ENCODE measurements around the gene CLTC. TPM values are rescaled to one million over a fixed set of nuclear protein-coding genes. Genes with fewer than 3 reads are reported as not detected.

Gene CLTC
- total RNA-seq, 1 donor: 112 TPM

GRCh38 chr17:59626756-59627155 is 7.1 kb downstream of the CLTC start:
- H3K4me1 ChIP-seq (ENCODE audit: insufficient read depth, low read length): peaks cover 71% of the 10 kb centered on the region
- no peaks in the 10 kb centered on the region for H3K27me3 ChIP-seq (ENCODE audit: insufficient read depth, low read length)
- no peak overlapping the region for H3K4me3 ChIP-seq (ENCODE audit: low read length)
- no peaks in the 10 kb centered on the region for H3K9me3 ChIP-seq (ENCODE audit: low read depth, low read length)

- Histone ChIP-seq H3K27me3 (ENCODE audit: insufficient read depth, low read length) (no peaks in the 10 kb centered on the region), H3K4me1 (ENCODE audit: insufficient read depth, low read length) (peaks cover 71% of the 10 kb centered on the region), H3K4me3 (ENCODE audit: low read length) (no peak overlapping the region), H3K9me3 (ENCODE audit: low read depth, low read length) (no peaks in the 10 kb centered on the region)
Observed at GRCh38 chr17:59627274-59627673, 7.6 kb downstream of the CLTC start.

GRCh38 chr17:59627770-59628171 is 8.1 kb downstream of the CLTC start:
- H3K9me3 ChIP-seq (ENCODE audit: low read depth, low read length): no peaks in the 10 kb centered on the region
- H3K27me3 ChIP-seq (ENCODE audit: insufficient read depth, low read length): no peaks in the 10 kb centered on the region
- no peak overlapping the region for H3K4me3 ChIP-seq (ENCODE audit: low read length)
- peaks cover 69% of the 10 kb centered on the region for H3K4me1 ChIP-seq (ENCODE audit: insufficient read depth, low read length)

- Histone ChIP-seq H3K4me1 (ENCODE audit: insufficient read depth, low read length) (peaks cover 65% of the 10 kb centered on the region), H3K9me3 (ENCODE audit: low read depth, low read length) (no peaks in the 10 kb centered on the region), H3K27me3 (ENCODE audit: insufficient read depth, low read length) (no peaks in the 10 kb centered on the region), H3K4me3 (ENCODE audit: low read length) (no peak overlapping the region)
Observed at GRCh38 chr17:59629174-59629573, 9.5 kb downstream of the CLTC start.

GRCh38 chr17:59631276-59631675 is 11.6 kb downstream of the CLTC start:
- no peak overlapping the region for H3K4me3 ChIP-seq (ENCODE audit: low read length)
- H3K4me1 ChIP-seq (ENCODE audit: insufficient read depth, low read length): peaks cover 59% of the 10 kb centered on the region
- H3K27me3 ChIP-seq (ENCODE audit: insufficient read depth, low read length): no peaks in the 10 kb centered on the region
- no peaks in the 10 kb centered on the region for H3K9me3 ChIP-seq (ENCODE audit: low read depth, low read length)

- Histone ChIP-seq H3K4me3 (ENCODE audit: low read length) (no peak overlapping the region), H3K27me3 (ENCODE audit: insufficient read depth, low read length) (no peaks in the 10 kb centered on the region), H3K9me3 (ENCODE audit: low read depth, low read length) (no peaks in the 10 kb centered on the region), H3K4me1 (ENCODE audit: insufficient read depth, low read length) (peaks cover 48% of the 10 kb centered on the region)
Observed at GRCh38 chr17:59632398-59632797, 12.7 kb downstream of the CLTC start.

- H3K4me1 ChIP-seq (ENCODE audit: insufficient read depth, low read length): peaks cover 46% of the 10 kb centered on the region
Observed at GRCh38 chr17:59633658-59634359, 14.1 kb downstream of the CLTC start.

GRCh38 chr17:59634632-59635541 is 15.2 kb downstream of the CLTC start:
- Histone ChIP-seq H3K9me3 (ENCODE audit: low read depth, low read length) (no peaks in the 10 kb centered on the region), H3K4me1 (ENCODE audit: insufficient read depth, low read length) (peaks cover 40% of the 10 kb centered on the region), H3K27me3 (ENCODE audit: insufficient read depth, low read length) (no peaks in the 10 kb centered on the region), H3K4me3 (ENCODE audit: low read length) (no peak overlapping the region)

More at GRCh38 chr17:59633658-59634359, 14.1 kb downstream of the CLTC start:
- no peaks in the 10 kb centered on the region for H3K27me3 ChIP-seq (ENCODE audit: insufficient read depth, low read length)
- no peaks in the 10 kb centered on the region for H3K9me3 ChIP-seq (ENCODE audit: low read depth, low read length)
- no peak overlapping the region for H3K4me3 ChIP-seq (ENCODE audit: low read length)

- no peaks in the 10 kb centered on the region for H3K27me3 ChIP-seq (ENCODE audit: insufficient read depth, low read length)
- H3K9me3 ChIP-seq (ENCODE audit: low read depth, low read length): no peaks in the 10 kb centered on the region
- H3K4me1 ChIP-seq (ENCODE audit: insufficient read depth, low read length): peaks cover 44% of the 10 kb centered on the region
- H3K4me3 ChIP-seq (ENCODE audit: low read length): no peak overlapping the region
Observed at GRCh38 chr17:59637611-59638310, 18.1 kb downstream of the CLTC start.

- Histone ChIP-seq H3K27me3 (ENCODE audit: insufficient read depth, low read length) (no peaks in the 10 kb centered on the region), H3K9me3 (ENCODE audit: low read depth, low read length) (no peaks in the 10 kb centered on the region), H3K4me1 (ENCODE audit: insufficient read depth, low read length) (peaks cover 44% of the 10 kb centered on the region), H3K4me3 (ENCODE audit: low read length) (no peak overlapping the region)
Observed at GRCh38 chr17:59638553-59638952, 18.9 kb downstream of the CLTC start.

- no peaks in the 10 kb centered on the region for H3K9me3 ChIP-seq (ENCODE audit: low read depth, low read length)
- H3K4me1 ChIP-seq (ENCODE audit: insufficient read depth, low read length): peaks cover 34% of the 10 kb centered on the region
- H3K4me3 ChIP-seq (ENCODE audit: low read length): no peak overlapping the region
Observed at GRCh38 chr17:59641799-59642484, 22.2 kb downstream of the CLTC start.

GRCh38 chr17:59642565-59642964 is 22.9 kb downstream of the CLTC start:
- Histone ChIP-seq H3K27me3 (ENCODE audit: insufficient read depth, low read length) (no peaks in the 10 kb centered on the region), H3K9me3 (ENCODE audit: low read depth, low read length) (no peaks in the 10 kb centered on the region), H3K4me3 (ENCODE audit: low read length) (no peak overlapping the region), H3K4me1 (ENCODE audit: insufficient read depth, low read length) (peaks cover 34% of the 10 kb centered on the region)

More at GRCh38 chr17:59641799-59642484, 22.2 kb downstream of the CLTC start:
- H3K27me3 ChIP-seq (ENCODE audit: insufficient read depth, low read length): no peaks in the 10 kb centered on the region

GRCh38 chr17:59643159-59644140 is 23.8 kb downstream of the CLTC start:
- no peak overlapping the region for H3K4me3 ChIP-seq (ENCODE audit: low read length)
- H3K9me3 ChIP-seq (ENCODE audit: low read depth, low read length): no peaks in the 10 kb centered on the region
- H3K27me3 ChIP-seq (ENCODE audit: insufficient read depth, low read length): no peaks in the 10 kb centered on the region
- H3K4me1 ChIP-seq (ENCODE audit: insufficient read depth, low read length): peaks cover 25% of the 10 kb centered on the region

GRCh38 chr17:59647288-59647687 is 27.6 kb downstream of the CLTC start:
- Histone ChIP-seq H3K4me1 (ENCODE audit: insufficient read depth, low read length) (peaks cover under 1% of the 10 kb centered on the region), H3K9me3 (ENCODE audit: low read depth, low read length) (no peaks in the 10 kb centered on the region), H3K27me3 (ENCODE audit: insufficient read depth, low read length) (no peaks in the 10 kb centered on the region), H3K4me3 (ENCODE audit: low read length) (no peak overlapping the region)
